HCT116 (cell line): Measurements from ENCODE around the gene LDLRAD4. TPM values are rescaled to one million over a fixed set of nuclear protein-coding genes. Genes with fewer than 3 reads are reported as not detected.

Source experiments
- ATAC-seq: fragments of 200-7000 bp; cut with Tn5 transposase; 2 replicates; pipeline ENCODE4 v1.9.1; 2020; ENCODE audit warnings: mild to moderate bottlenecking, moderate library complexity
- BruUV-seq: library from RNA; stranded (reverse); fragments of 400-500 nt; replicated peaks from 2 replicates; lab custom pipeline; 2021; lab: Mats Ljungman, UMichigan
- CTCF ChIA-PET: fragments of 300-600 bp; sonication (Branson Sonifier 250); formaldehyde crosslinking; loops from one replicate; lab custom pipeline; 2021; ENCODE audit warnings: antibody characterized with exemption; lab: Charles Lee
- POLR2A ChIA-PET: fragments of 300-600, 350-600 bp; sonication (Branson Sonifier 250); formaldehyde crosslinking; loops from one replicate; lab custom pipeline; 2021; ENCODE audit warnings: antibody characterized with exemption; lab: Charles Lee
- RAD21 ChIA-PET, 2 experiments: fragments of 300-600 bp; sonication (Branson Sonifier 250); formaldehyde crosslinking; loops; one replicate each; lab custom pipeline; 2023; ENCODE audit warnings: low total read pairs in 2 of 2; ENCODE audit not compliant: uncharacterized antibody in 2 of 2, unreplicated experiment in 2 of 2, low non-redundant PET in 1 of 2; lab: Charles Lee
- DNase-seq: peaks from one replicate; pipeline ENCODE4 v3.0.0-alpha.2; 2010; ENCODE audit warnings: low read depth, low spot score
- H2AFZ ChIP-seq: fragments of 200-600 bp; shearing (Covaris generic), sonication (generic); 2 replicates; pipeline ENCODE4 v1.6.1; 2017; ENCODE audit warnings: low read depth, mixed run types, mixed read lengths, antibody characterized with exemption, low read length; ENCODE audit not compliant: poor library complexity, severe bottlenecking
- H3K27ac ChIP-seq: 2 replicates; pipeline ENCODE4 v1.5.1; 2012; ENCODE audit warnings: low read depth, low read length
- H3K27me3 ChIP-seq: fragments of 200-600 bp; sonication (generic); 2 replicates; pipeline ENCODE4 v1.6.1; 2016; ENCODE audit warnings: mixed run types, low read length, mixed read lengths; ENCODE audit not compliant: insufficient read depth
- H3K36me3 ChIP-seq, 2 experiments: fragments of 200-500 bp in 1 of 2; fragments of 200-600 bp in 1 of 2; sonication (Bioruptor generic) in 1 of 2; sonication (generic) in 1 of 2; 2 replicates each; pipeline versions ENCODE4 v1.5.1 to v1.6.1; 2014 to 2016; ENCODE audit warnings: low read length in 2 of 2, inconsistent platforms in 1 of 2, mixed read lengths in 1 of 2, mixed run types in 1 of 2; ENCODE audit not compliant: insufficient read depth in 2 of 2, control insufficient read depth in 1 of 2
- H3K4me1 ChIP-seq, 2 experiments: fragments of 200-600 bp in 1 of 2; sonication (generic) in 1 of 2; 2 replicates each; pipeline versions ENCODE4 v1.5.1 to v1.6.1; 2012 to 2017; ENCODE audit warnings: low read length in 2 of 2, inconsistent platforms in 1 of 2, mild to moderate bottlenecking in 1 of 2, mixed read lengths in 1 of 2, mixed run types in 1 of 2, moderate library complexity in 1 of 2; ENCODE audit not compliant: insufficient read depth in 2 of 2, control insufficient read depth in 1 of 2
- H3K4me2 ChIP-seq: fragments of 200-600 bp; sonication (generic); 2 replicates; pipeline ENCODE4 v1.6.1; 2017; ENCODE audit warnings: mixed run types, low read length, mixed read lengths
- H3K4me3 ChIP-seq, 2 experiments: fragments of 200-600 bp in 1 of 2; sonication (generic) in 1 of 2; replicated peaks in 1 of 2; 2 replicates each; pipeline ENCODE4 v1.5.1; 2011 to 2016; ENCODE audit warnings: low read length in 2 of 2, control low read depth in 1 of 2, low read depth in 1 of 2, mild to moderate bottlenecking in 1 of 2, mixed read lengths in 1 of 2, mixed run types in 1 of 2
- H3K79me2 ChIP-seq: fragments of 200-600 bp; sonication (generic); 2 replicates; pipeline ENCODE4 v1.6.1; 2017; ENCODE audit warnings: mild to moderate bottlenecking, mixed run types, low read length, moderate library complexity, mixed read lengths; ENCODE audit not compliant: insufficient read depth
- H3K9ac ChIP-seq: fragments of 200-600 bp; sonication (generic); 2 replicates; pipeline ENCODE4 v1.6.1; 2016; ENCODE audit warnings: low read length, mixed read lengths
- H3K9me2 ChIP-seq: fragments of 200-600 bp; sonication (generic), shearing (Covaris generic); 2 replicates; pipeline ENCODE4 v1.6.1; 2017; ENCODE audit warnings: mixed run types, mild to moderate bottlenecking, moderate library complexity; ENCODE audit not compliant: insufficient read depth
- H3K9me3 ChIP-seq, 2 experiments: fragments of 200-500 bp in 1 of 2; fragments of 200-600 bp in 1 of 2; sonication (Bioruptor generic) in 1 of 2; sonication (generic) in 1 of 2; 2 replicates each; pipeline ENCODE4 v1.6.1; 2014 to 2017; ENCODE audit warnings: low read length in 2 of 2, mixed read lengths in 2 of 2, inconsistent platforms in 1 of 2, low read depth in 1 of 2, mild to moderate bottlenecking in 1 of 2, mixed run types in 1 of 2, moderate library complexity in 1 of 2; ENCODE audit not compliant: control insufficient read depth in 1 of 2, insufficient read depth in 1 of 2
- H4K20me1 ChIP-seq: fragments of 200-600 bp; sonication (generic), shearing (Covaris generic); 2 replicates; pipeline ENCODE4 v1.6.1; 2017; ENCODE audit warnings: mixed run types, mild to moderate bottlenecking, moderate library complexity; ENCODE audit not compliant: insufficient read depth
- CBX3 ChIP-seq: IDR thresholded peaks from 2 replicates; pipeline ENCODE4 v1.6.1; 2012; ENCODE audit warnings: low read depth
- CEBPB ChIP-seq: IDR thresholded peaks from 2 replicates; pipeline ENCODE4 v1.6.1; 2012; ENCODE audit warnings: low read depth
- ELF1 ChIP-seq: IDR thresholded peaks from 2 replicates; pipeline ENCODE4 v1.6.1; 2012; ENCODE audit warnings: low read depth, borderline replicate concordance
- EZH2 ChIP-seq: fragments of 200-600 bp; sonication (generic); IDR thresholded peaks from 2 replicates; pipeline ENCODE4 v1.6.1; 2017; ENCODE audit warnings: antibody characterized with exemption, mixed run types
- JUND ChIP-seq: IDR thresholded peaks from 2 replicates; pipeline ENCODE4 v1.6.1; 2012
- RAD21 ChIP-seq: IDR thresholded peaks from 2 replicates; pipeline ENCODE4 v1.6.1; 2012; ENCODE audit warnings: low read depth, mild to moderate bottlenecking
- SP1 ChIP-seq: IDR thresholded peaks from 2 replicates; pipeline ENCODE4 v1.6.1; 2012; ENCODE audit warnings: low read depth
- TCF7L2 ChIP-seq: IDR thresholded peaks from 2 replicates; pipeline ENCODE4 v1.7.0; 2011; ENCODE audit warnings: borderline replicate concordance, inconsistent platforms; ENCODE audit not compliant: insufficient read depth, insufficient read length; ENCODE audit errors: extremely low read depth
- ZFX ChIP-seq: fragments of 450-650 bp; IDR thresholded peaks from 2 replicates; pipeline ENCODE4 v1.6.1; 2017
- intact Hi-C: fragments of 100-400 bp; cut with micrococcal nuclease; formaldehyde crosslinking; loops from 2 replicates; pipeline ENCODE4 v1.10.0; 2022
- total RNA-seq: library from RNA; stranded (reverse); gene quantifications from one replicate; pipeline ENCODE4 v1.2.1, GENCODE V29; 2021; ENCODE audit not compliant: unreplicated experiment
- TF ChIP-seq, protein P1 (sequence below): IDR thresholded peaks from 2 replicates; pipeline ENCODE4 v1.6.1; 2012
- TF ChIP-seq, protein P2 (sequence below): IDR thresholded peaks from 2 replicates; pipeline ENCODE4 v1.6.1; 2011; ENCODE audit warnings: mild to moderate bottlenecking, low read length, moderate library complexity; ENCODE audit not compliant: insufficient replicate concordance; ENCODE audit errors: extremely low read depth

LDLRAD4 gene
- total RNA-seq, 1 experiment from 2014 or later, result 1.2 TPM

DNA sequence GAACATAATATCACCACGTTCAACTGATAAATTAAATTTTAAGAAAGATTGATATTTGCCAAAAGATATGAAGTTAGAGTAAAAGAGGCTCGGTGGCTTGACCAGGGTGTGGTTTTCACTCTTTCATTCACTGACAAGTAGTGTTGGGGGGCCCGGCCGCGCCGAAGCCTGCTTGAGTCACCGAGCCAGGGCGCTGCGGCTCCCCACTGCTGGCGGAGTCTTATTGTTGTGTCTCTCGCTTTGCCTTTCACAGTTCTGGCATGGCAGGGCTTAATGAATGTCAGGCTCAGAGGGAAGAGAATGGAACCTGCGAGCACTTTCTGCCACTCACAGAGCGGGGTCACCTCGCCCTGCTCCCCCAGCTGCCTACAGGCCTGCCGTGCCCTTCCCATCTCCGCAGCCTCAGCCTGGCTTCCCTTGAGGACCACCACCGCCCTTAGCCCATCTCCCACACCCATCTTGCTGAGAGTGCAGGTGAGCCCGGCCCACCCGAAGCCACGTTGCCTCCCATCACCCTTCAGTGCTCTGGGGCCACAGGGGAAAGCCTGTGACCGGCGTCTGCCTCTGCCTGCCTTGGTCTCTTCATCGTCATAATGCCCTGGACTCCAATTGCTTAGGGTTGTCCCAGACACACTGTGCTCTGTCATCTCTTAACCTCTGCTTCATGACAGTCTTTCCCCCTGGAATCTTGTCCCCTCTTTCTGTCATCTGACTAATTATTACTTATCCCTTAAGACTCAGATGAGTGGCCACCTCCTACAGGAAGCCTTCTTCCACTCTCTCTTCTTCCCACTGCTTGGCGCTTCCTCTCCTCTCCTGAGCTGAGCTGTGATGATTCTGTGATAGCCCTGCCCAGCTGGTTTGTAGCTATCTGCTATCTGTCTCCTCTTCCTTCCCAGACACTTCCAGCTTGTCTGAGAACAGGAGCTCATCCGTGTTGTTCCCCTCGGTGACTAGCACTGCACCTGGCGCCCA is 365.3 kb downstream of the LDLRAD4 start:
- no peak overlapping the region for H3K27ac ChIP-seq
- H3K36me3 ChIP-seq, result no peaks in the 10 kb centered on the region
- TF ChIP-seq, protein P1, sequence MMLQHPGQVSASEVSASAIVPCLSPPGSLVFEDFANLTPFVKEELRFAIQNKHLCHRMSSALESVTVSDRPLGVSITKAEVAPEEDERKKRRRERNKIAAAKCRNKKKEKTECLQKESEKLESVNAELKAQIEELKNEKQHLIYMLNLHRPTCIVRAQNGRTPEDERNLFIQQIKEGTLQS, result no peak
- TF ChIP-seq, protein P2, sequence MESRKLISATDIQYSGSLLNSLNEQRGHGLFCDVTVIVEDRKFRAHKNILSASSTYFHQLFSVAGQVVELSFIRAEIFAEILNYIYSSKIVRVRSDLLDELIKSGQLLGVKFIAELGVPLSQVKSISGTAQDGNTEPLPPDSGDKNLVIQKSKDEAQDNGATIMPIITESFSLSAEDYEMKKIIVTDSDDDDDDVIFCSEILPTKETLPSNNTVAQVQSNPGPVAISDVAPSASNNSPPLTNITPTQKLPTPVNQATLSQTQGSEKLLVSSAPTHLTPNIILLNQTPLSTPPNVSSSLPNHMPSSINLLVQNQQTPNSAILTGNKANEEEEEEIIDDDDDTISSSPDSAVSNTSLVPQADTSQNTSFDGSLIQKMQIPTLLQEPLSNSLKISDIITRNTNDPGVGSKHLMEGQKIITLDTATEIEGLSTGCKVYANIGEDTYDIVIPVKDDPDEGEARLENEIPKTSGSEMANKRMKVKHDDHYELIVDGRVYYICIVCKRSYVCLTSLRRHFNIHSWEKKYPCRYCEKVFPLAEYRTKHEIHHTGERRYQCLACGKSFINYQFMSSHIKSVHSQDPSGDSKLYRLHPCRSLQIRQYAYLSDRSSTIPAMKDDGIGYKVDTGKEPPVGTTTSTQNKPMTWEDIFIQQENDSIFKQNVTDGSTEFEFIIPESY, result no peak
- TF ChIP-seq ELF1, result no peak
- no peak for TF ChIP-seq JUND
- no peak for TF ChIP-seq EZH2
- no peak for TF ChIP-seq TCF7L2
- no peak for TF ChIP-seq CEBPB
- TF ChIP-seq SP1, result no peak
- TF ChIP-seq CBX3, result no peak
- TF ChIP-seq RAD21, result no peak
- TF ChIP-seq ZFX, result no peak
- TF ChIP-seq, all 23 proteins: peak for 0
- no peak for DNase-seq
- intact Hi-C loops, result no loop called here
- no peaks in the 10 kb centered on the region for H3K9me2 ChIP-seq
- ChIA-PET POLR2A (no interaction called here), RAD21 (no interaction called here), CTCF (no interaction called here)
- H3K4me1 ChIP-seq, result no peaks in the 10 kb centered on the region
- ATAC-seq, result no peak
- BruUV-seq, result no TSS peak
- no peaks in the 10 kb centered on the region for H3K79me2 ChIP-seq
- H3K9ac ChIP-seq, result no peak overlapping the region
- no peak overlapping the region for H2AFZ ChIP-seq
- no peaks in the 10 kb centered on the region for H4K20me1 ChIP-seq
- H3K4me3 ChIP-seq, result no peak overlapping the region
- no peak overlapping the region for H3K4me2 ChIP-seq
- no peaks in the 10 kb centered on the region for H3K9me3 ChIP-seq
- no peaks in the 10 kb centered on the region for H3K27me3 ChIP-seq
